Endothelial cell of umbilical vein (primary cell): ENCODE data around the gene S100Z. TPM values are rescaled to one million over a fixed set of nuclear protein-coding genes. Genes with fewer than 3 reads are reported as not detected.

ENCODE experiments used
- BruUV-seq: library from RNA; stranded (reverse); fragments of 400-500 nt; replicated peaks from 2 replicates; lab custom pipeline; 2021; lab: Mats Ljungman, UMichigan
- CTCF ChIA-PET: fragments of 300-600, 350-600 bp; sonication (Branson Sonifier 250); formaldehyde crosslinking; loops from one replicate; lab custom pipeline; 2021; ENCODE audit warnings: antibody characterized with exemption, inconsistent platforms; lab: Charles Lee
- POLR2A ChIA-PET: fragments of 300-600, 350-600 bp; sonication (Branson Sonifier 250); formaldehyde crosslinking; loops from one replicate; lab custom pipeline; 2021; ENCODE audit warnings: antibody characterized with exemption, inconsistent platforms; lab: Charles Lee
- DNase-seq: peaks from one replicate; pipeline ENCODE4 v3.0.0-alpha.2; 2011; ENCODE audit warnings: low read depth, low spot score
- FAIRE-seq: peaks from 2 replicates; lab custom pipeline; 2011; peaks lifted over from hg19 to GRCh38; lab: Jason Lieb, UNC
- H2AFZ ChIP-seq: 2 replicates; pipeline ENCODE4 v1.6.0; 2012; ENCODE audit warnings: low read depth, low read length, control low read depth, inconsistent platforms
- H3K27ac ChIP-seq: 2 replicates; pipeline ENCODE4 v1.5.1; 2011; ENCODE audit warnings: low read depth, mild to moderate bottlenecking, control low read depth, low read length, moderate library complexity; ENCODE audit not compliant: insufficient read depth
- H3K27me3 ChIP-seq, 2 experiments: 2 replicates each; pipeline versions ENCODE4 v1.6.0 to v1.6.1; 2011; ENCODE audit warnings: low read length in 2 of 2, mixed read lengths in 1 of 2; ENCODE audit not compliant: control insufficient read depth in 2 of 2, insufficient read depth in 2 of 2
- H3K36me3 ChIP-seq, 2 experiments: 2 replicates in 1 of 2; 3 replicates in 1 of 2; pipeline ENCODE4 v1.5.1; 2011; ENCODE audit warnings: low read length in 2 of 2, mild to moderate bottlenecking in 1 of 2, moderate library complexity in 1 of 2; ENCODE audit not compliant: control insufficient read depth in 2 of 2, insufficient read depth in 2 of 2; ENCODE audit errors: extremely low read depth in 1 of 2
- H3K4me1 ChIP-seq: 3 replicates; pipeline ENCODE4 v1.5.1; 2011; ENCODE audit warnings: mild to moderate bottlenecking, low read length; ENCODE audit not compliant: control insufficient read depth, insufficient read depth; ENCODE audit errors: extremely low read depth
- H3K4me2 ChIP-seq: 2 replicates; pipeline ENCODE4 v1.6.1; 2011; ENCODE audit warnings: low read length, control low read depth, mixed read lengths; ENCODE audit not compliant: insufficient read depth
- H3K4me3 ChIP-seq, 3 experiments: fragments of 200-600 bp in 1 of 3; sonication (generic), shearing (Covaris generic) in 1 of 3; replicated peaks in 1 of 3; 2 replicates each; pipeline ENCODE4 v1.5.1; 2011 to 2016; ENCODE audit warnings: control low read depth in 3 of 3, low read length in 3 of 3, mild to moderate bottlenecking in 2 of 3, inconsistent platforms in 1 of 3, low read depth in 1 of 3, moderate library complexity in 1 of 3; ENCODE audit not compliant: insufficient read depth in 1 of 3
- H3K79me2 ChIP-seq: 2 replicates; pipeline ENCODE4 v1.6.0; 2012; ENCODE audit warnings: low read length, inconsistent platforms; ENCODE audit not compliant: control insufficient read depth, insufficient read depth
- H3K9ac ChIP-seq: replicated peaks from 2 replicates; pipeline ENCODE3; 2011; ENCODE audit warnings: low read length, control low read depth; ENCODE audit not compliant: insufficient read depth; ENCODE audit errors: extremely low read depth
- H3K9me1 ChIP-seq: replicated peaks from 3 replicates; pipeline ENCODE4 v1.6.0; 2011; ENCODE audit warnings: mild to moderate bottlenecking, low read length; ENCODE audit not compliant: control insufficient read depth, insufficient read depth; ENCODE audit errors: extremely low read depth
- H3K9me3 ChIP-seq: replicated peaks from 2 replicates; pipeline ENCODE4 v1.5.1; 2012; ENCODE audit warnings: low read length, inconsistent platforms; ENCODE audit not compliant: control insufficient read depth, insufficient read depth
- H4K20me1 ChIP-seq: replicated peaks from 2 replicates; pipeline ENCODE3; 2011; ENCODE audit warnings: mild to moderate bottlenecking, low read length; ENCODE audit not compliant: control insufficient read depth, insufficient read depth; ENCODE audit errors: extremely low read depth
- CTCF ChIP-seq, 2 donors: IDR thresholded peaks; 1 replicate in 1 of 2; 2 replicates in 1 of 2; pipeline ENCODE4 v1.5.1; 2011; ENCODE audit warnings: low read length in 2 of 2, mild to moderate bottlenecking in 2 of 2, moderate library complexity in 2 of 2, control low read depth in 1 of 2, inconsistent platforms in 1 of 2, low read depth in 1 of 2; ENCODE audit not compliant: insufficient read depth in 1 of 2; ENCODE audit errors: extremely low read depth in 1 of 2
- EZH2 ChIP-seq: IDR thresholded peaks from 2 replicates; pipeline ENCODE4 v1.6.1; 2012; ENCODE audit warnings: borderline replicate concordance, low read depth, mild to moderate bottlenecking, moderate library complexity, low read length, inconsistent platforms; ENCODE audit not compliant: severe bottlenecking
- FOS ChIP-seq: IDR thresholded peaks from 2 replicates; pipeline ENCODE4 v1.6.1; 2011; ENCODE audit warnings: mild to moderate bottlenecking, low read length, moderate library complexity, borderline replicate concordance; ENCODE audit not compliant: insufficient read depth
- GATA2 ChIP-seq: IDR thresholded peaks from 2 replicates; pipeline ENCODE4 v1.7.0; 2011; ENCODE audit warnings: low read depth, mild to moderate bottlenecking, moderate library complexity, mixed read lengths, low read length; ENCODE audit not compliant: insufficient read length, insufficient read depth
- JUN ChIP-seq: IDR thresholded peaks from 2 replicates; pipeline ENCODE4 v1.6.1; 2011; ENCODE audit warnings: borderline replicate concordance, low read depth; ENCODE audit not compliant: insufficient read length, insufficient read depth
- MAX ChIP-seq: IDR thresholded peaks from 2 replicates; pipeline ENCODE4 v1.6.1; 2011; ENCODE audit not compliant: insufficient read depth, insufficient read length
- MYC ChIP-seq: IDR thresholded peaks from one replicate; pipeline ENCODE4 v1.6.1; 2011; ENCODE audit warnings: mild to moderate bottlenecking, low read depth, low read length
- POLR2A ChIP-seq: IDR thresholded peaks from 2 replicates; pipeline ENCODE4 v1.6.1; 2012; ENCODE audit warnings: low read depth, mild to moderate bottlenecking, control low read depth, low read length
- POLR2AphosphoS5 ChIP-seq: IDR thresholded peaks from 2 replicates; pipeline ENCODE4 v1.6.1; 2012; ENCODE audit warnings: low read depth, mild to moderate bottlenecking, control low read depth, low read length, moderate library complexity; ENCODE audit not compliant: insufficient read depth
- dilution Hi-C: fragments of 300-500 bp; cut with MboI; formaldehyde crosslinking; loops from one replicate; pipeline ENCODE4 v1.15.0; 2019; ENCODE audit warnings: low sequenced_read_pairs; ENCODE audit not compliant: extremely low pct_ligation_motif_present
- intact Hi-C: fragments of 100-400 bp; cut with micrococcal nuclease; formaldehyde crosslinking; loops from one replicate; pipeline ENCODE4 v1.10.0; 2022
- polyA plus RNA-seq, 4 experiments: library from polyadenylated mRNA; depleted of rRNA in 3 of 4; stranded (reverse) in 3 of 4; unstranded in 1 of 4; fragments of >200 nt; gene quantifications; 2 replicates each; pipeline versions ENCODE4 v1.2.1 to v1.2.3, GENCODE V29; 2011 to 2012; ENCODE audit warnings: missing spikeins in 1 of 4
- total RNA-seq: library from RNA; stranded (reverse); gene quantifications from 2 replicates; pipeline ENCODE4 v1.2.3, GENCODE V29; 2021

Gene S100Z
- total and polyA plus RNA-seq, 2 donors (not counting 3 experiments of a cell fraction or from before 2014, with no cell fraction given): not detected

GRCh38 chr5:76943006-76943405, 93.2 kb downstream of the S100Z start:
- Histone ChIP-seq H3K9ac (no peak overlapping the region), H3K9me1 (no peaks in the 10 kb centered on the region), H3K27ac (no peak overlapping the region), H3K27me3 (peaks cover 1 to 2% of the 10 kb centered on the region in 2 experiments), H2AFZ (no peak overlapping the region), H3K4me1 (no peaks in the 10 kb centered on the region), H4K20me1 (no peaks in the 10 kb centered on the region), H3K4me3 (no peak overlapping the region), H3K9me3 (no peaks in the 10 kb centered on the region), H3K79me2 (no peaks in the 10 kb centered on the region), H3K36me3 (no peaks in the 10 kb centered on the region), H3K4me2 (no peak overlapping the region)
- no peak for FAIRE-seq
- no peak for DNase-seq
- no peak for TF ChIP-seq MYC
- TF ChIP-seq MAX: no peak
- TF ChIP-seq FOS: no peak
- TF ChIP-seq GATA2: no peak
- no peak for TF ChIP-seq JUN
- TF ChIP-seq POLR2A: no peak
- TF ChIP-seq EZH2: no peak
- TF ChIP-seq POLR2AphosphoS5: no peak
- TF ChIP-seq CTCF (IDR thresholded peaks at IDR 0.05; ENCODE audit: extremely low read depth in 1 of 2, insufficient read depth in 1 of 2, low read depth in 1 of 2, low read length in 2 of 2): no peak
- intact Hi-C loops (no loop called here), dilution Hi-C loops (no loop called here)
- ChIA-PET POLR2A (no interaction called here), CTCF (interaction anchor here (1.0 kb wide), 1 partner anchor 8 kb away, joined by 3 read pairs; no protein-coding TSS in a partner anchor)
- BruUV-seq: no TSS peak
